Muscle of leg (tissue), 11 donors: ENCODE data around the gene CFAP221. TPM values are rescaled to one million over a fixed set of nuclear protein-coding genes. Genes with fewer than 3 reads are reported as not detected.

Experiments
- DNase-seq: peaks from one replicate; pipeline ENCODE4 v3.0.0; 2013
- H3K27ac ChIP-seq: one replicate; pipeline ENCODE4 v1.5.1; 2013; ENCODE audit warnings: mild to moderate bottlenecking, low read length, control low read depth
- H3K27me3 ChIP-seq: one replicate; pipeline ENCODE4 v1.6.1; 2013; ENCODE audit warnings: low read length; ENCODE audit not compliant: control insufficient read depth, insufficient read depth
- H3K36me3 ChIP-seq: one replicate; pipeline ENCODE4 v1.6.1; 2013; ENCODE audit warnings: low read length; ENCODE audit not compliant: control insufficient read depth, insufficient read depth
- H3K4me1 ChIP-seq: one replicate; pipeline ENCODE4 v1.6.1; 2013; ENCODE audit warnings: low read length; ENCODE audit not compliant: control insufficient read depth, insufficient read depth
- H3K4me3 ChIP-seq: one replicate; pipeline ENCODE4 v1.5.1; 2013; ENCODE audit warnings: low read length, control low read depth
- H3K9me3 ChIP-seq: replicated peaks from 2 replicates; pipeline ENCODE4 v1.6.1; 2013; ENCODE audit warnings: low read depth, low read length; ENCODE audit not compliant: control insufficient read depth
- WGBS: methylation state at CpG from one replicate; pipeline ENCODE4 v1.1.5; 2013; ENCODE audit warnings: missing lambda C conversion rate; ENCODE audit not compliant: insufficient coverage; 5-methylcytosine and 5-hydroxymethylcytosine counted together
- polyA plus RNA-seq, 8 donors: library from polyadenylated mRNA; unstranded; fragments of 120-200 nt; gene quantifications; one replicate each; pipeline versions ENCODE4 v1.2.1 to v1.2.3, GENCODE V29; 2013; ENCODE audit warnings: inconsistent platforms in 1 of 8, low replicate concordance in 1 of 8; ENCODE audit not compliant: insufficient read length in 8 of 8, insufficient read depth in 1 of 8
- total RNA-seq: library from RNA; stranded (reverse); fragments of 120-200 nt; gene quantifications from one replicate; pipeline ENCODE4 v1.2.4, GENCODE V29; 2013

CFAP221 gene
- total and polyA plus RNA-seq, 9 donors = 0.22 to 4.2 (median 0.63) TPM

DNA sequence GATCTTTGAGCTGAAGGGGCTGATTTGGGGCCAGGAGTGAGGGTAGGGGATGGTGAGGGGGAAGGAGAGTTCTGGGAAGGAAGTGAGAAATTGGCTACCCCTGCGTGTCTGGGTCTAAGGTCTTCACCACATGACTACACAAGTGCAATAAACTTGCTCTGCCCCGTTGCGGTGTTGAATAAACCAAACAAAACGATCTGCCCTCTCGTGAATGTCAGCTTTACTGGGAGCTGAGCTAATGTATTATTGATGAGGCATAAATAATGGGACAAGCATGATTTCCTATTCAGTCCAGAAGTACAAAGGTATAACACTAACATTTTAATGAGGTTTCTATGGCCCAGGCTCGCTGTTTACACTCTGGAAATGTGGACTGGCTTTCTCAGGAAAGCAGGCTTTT lies 8.0 kb upstream of the CFAP221 start:
- Histone ChIP-seq H3K4me3 (no peak overlapping the region), H3K27ac (no peak overlapping the region), H3K36me3 (no peaks in the 10 kb centered on the region), H3K9me3 (peaks cover 4% of the 10 kb centered on the region), H3K27me3 (peaks cover 6% of the 10 kb centered on the region), H3K4me1 (no peaks in the 10 kb centered on the region)
- WGBS = no CpG with 5 or more reads among the region's 6 CpGs
- no peak for DNase-seq

DNA sequence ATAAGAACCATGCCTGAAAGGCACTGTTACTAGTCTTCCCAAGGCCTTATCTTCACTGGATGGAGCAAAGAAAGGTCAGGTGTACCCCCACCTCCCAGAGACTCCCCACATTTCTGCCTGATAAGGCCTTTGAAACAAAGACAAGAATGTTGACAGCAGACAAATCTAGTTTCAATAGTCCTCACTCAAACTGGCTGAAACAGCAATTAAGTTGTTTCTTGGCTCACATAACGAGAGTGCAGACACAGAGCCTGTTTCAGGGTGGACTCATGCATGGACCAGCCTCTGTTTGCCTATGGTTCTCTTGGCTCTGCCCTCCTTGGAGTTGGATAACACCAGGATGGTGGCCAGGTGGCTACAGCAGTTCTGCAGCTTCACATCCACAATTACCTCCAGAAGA lies 7.5 kb upstream of the CFAP221 start:
- Histone ChIP-seq H3K27ac (no peak overlapping the region), H3K4me1 (no peaks in the 10 kb centered on the region), H3K9me3 (peaks cover 4% of the 10 kb centered on the region), H3K4me3 (no peak overlapping the region), H3K36me3 (no peaks in the 10 kb centered on the region), H3K27me3 (peaks cover 6% of the 10 kb centered on the region)
- DNase-seq = no peak
- no CpG with 5 or more reads among the region's 1 CpG for WGBS

DNA sequence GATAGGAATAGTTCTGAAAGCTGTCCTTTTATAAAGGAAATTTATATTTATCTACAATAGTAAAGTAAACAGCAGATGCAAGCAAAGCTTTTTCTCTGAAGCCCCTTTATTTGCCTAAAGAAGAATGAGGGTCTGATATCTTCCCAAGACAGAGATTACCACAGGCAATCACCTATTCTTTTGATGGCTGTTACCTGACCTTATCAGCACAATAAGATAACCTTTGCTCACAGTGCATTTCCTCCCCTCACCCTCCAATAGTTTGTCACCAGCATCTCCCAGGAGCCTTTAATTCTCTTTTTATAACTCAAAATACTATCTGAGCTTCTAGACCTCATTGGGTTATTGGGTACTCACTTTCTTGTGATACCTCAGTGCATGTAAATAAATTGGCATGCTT lies 6.5 kb upstream of the CFAP221 start:
- Histone ChIP-seq H3K36me3 (no peaks in the 10 kb centered on the region), H3K27ac (no peak overlapping the region), H3K9me3 (peaks cover 4% of the 10 kb centered on the region), H3K4me1 (no peaks in the 10 kb centered on the region), H3K4me3 (no peak overlapping the region), H3K27me3 (peaks cover 6% of the 10 kb centered on the region)
- no peak for DNase-seq

DNA sequence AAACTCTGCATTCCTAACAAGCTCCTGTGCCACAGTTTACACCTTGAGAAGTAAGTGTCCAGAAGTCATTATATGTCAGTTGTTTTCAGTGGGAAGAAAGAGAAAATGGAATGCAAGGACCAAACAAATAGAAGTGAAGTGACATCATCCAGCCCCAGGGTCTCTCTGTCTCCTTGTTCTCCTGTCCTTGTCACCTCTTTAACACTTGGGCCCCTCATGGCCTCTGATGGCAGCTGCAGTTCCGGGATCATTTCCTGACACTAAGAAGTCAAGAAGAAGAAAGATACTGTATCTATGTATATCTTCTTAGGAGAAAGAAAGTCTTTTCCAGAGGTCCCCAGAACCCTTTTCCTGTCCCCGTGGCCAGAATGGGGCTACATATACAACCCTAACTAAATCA lies 2.8 kb upstream of the CFAP221 start:
- H3K27ac ChIP-seq = no peak overlapping the region
- H3K4me3 ChIP-seq = no peak overlapping the region
- H3K9me3 ChIP-seq = no peaks in the 10 kb centered on the region
- no peaks in the 10 kb centered on the region for H3K36me3 ChIP-seq
- peaks cover 13% of the 10 kb centered on the region for H3K27me3 ChIP-seq
- WGBS = no CpG with 5 or more reads among the region's 2 CpGs
- no peak for DNase-seq
- H3K4me1 ChIP-seq = peaks cover 4% of the 10 kb centered on the region

DNA sequence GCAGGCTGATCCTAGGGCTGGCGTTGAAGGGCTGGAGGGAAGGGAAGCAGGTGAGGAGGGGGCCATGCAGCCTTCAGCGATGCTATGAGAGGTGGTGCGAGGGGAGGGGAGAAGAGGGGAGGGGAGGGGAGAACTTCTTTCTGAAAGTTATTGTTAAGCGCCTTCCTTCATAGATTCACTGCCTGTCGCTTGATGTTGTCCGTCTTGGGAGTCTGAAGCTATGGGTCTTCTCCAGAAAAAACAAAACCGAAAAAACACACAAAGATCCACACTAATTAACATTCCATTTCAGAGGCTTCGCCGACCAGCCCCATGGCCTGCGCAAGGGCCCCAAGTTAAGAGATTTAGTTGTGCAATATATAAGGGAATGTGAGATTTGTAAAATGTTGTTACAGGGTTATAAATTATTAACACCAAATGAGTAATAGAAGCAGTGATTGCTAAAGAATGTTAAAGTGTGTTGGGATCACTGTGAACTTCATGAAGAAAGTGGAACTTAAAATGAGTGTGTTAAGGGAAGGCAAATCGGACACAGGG lies 758 bp downstream of the CFAP221 start:
- Histone ChIP-seq H3K27me3 (peaks cover 13% of the 10 kb centered on the region), H3K36me3 (no peaks in the 10 kb centered on the region), H3K27ac (no peak overlapping the region), H3K4me3 (peak overlapping the region; percentile 43), H3K4me1 (peaks cover 4% of the 10 kb centered on the region), H3K9me3 (no peaks in the 10 kb centered on the region)
- DNase-seq = no peak
- 13% methylated on average over 1 of the region's 11 CpGs for WGBS

DNA sequence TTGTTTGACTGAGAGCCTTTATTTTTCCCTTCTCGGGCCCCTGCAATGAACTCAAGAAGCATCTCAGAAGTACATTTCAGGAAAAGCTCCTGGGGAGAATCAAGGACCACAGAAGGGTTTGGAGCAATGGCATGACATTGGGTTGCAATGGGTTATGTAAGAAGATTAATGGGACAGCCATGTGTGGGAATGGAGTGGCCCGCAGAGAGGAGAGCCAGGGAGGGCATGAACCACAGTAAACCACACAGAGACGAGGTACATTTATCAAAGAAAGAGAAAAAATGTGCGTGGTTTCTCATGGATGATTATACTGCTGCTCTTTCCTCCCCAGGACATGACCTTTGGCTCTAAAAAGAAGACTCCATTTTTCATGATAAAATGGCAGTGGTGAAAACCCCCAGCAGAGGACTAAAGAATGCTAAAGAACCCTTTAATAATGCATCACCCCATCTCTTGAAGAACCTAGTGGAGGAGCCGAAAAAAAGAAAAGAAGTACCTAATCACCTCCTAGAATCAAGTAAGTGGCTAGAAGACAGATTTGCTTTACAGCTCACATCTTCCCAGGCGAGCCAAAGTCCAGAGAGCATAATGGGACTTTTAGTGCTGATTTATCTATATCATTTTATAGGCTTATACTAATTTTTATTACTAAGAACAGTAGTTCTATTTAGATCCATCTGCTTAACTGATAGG lies 1.7 kb downstream of the CFAP221 start:
- no peak for DNase-seq
- Histone ChIP-seq H3K27ac (no peak overlapping the region), H3K36me3 (no peaks in the 10 kb centered on the region), H3K27me3 (peaks cover 7% of the 10 kb centered on the region), H3K4me1 (peaks cover 4% of the 10 kb centered on the region), H3K4me3 (no peak overlapping the region), H3K9me3 (no peaks in the 10 kb centered on the region)
- WGBS = 100% methylated on average over 1 of the region's 6 CpGs

DNA sequence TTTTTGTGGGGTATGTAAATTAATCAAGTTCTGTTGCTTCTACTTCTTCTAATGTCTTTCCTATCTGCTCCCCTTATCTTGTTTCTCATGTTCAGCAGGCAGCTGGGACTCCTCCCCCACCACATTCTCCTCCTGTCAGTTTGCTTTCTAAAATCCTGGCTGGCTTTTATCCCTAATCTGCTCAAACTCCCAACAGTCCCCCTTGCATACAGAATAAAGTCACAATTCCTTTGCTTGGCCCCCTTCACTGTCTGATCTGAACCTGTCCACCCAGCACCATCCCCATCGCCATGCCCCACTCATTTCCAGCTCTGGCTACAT lies 2.2 kb downstream of the CFAP221 start:
- peaks cover 7% of the 10 kb centered on the region for H3K27me3 ChIP-seq

DNA sequence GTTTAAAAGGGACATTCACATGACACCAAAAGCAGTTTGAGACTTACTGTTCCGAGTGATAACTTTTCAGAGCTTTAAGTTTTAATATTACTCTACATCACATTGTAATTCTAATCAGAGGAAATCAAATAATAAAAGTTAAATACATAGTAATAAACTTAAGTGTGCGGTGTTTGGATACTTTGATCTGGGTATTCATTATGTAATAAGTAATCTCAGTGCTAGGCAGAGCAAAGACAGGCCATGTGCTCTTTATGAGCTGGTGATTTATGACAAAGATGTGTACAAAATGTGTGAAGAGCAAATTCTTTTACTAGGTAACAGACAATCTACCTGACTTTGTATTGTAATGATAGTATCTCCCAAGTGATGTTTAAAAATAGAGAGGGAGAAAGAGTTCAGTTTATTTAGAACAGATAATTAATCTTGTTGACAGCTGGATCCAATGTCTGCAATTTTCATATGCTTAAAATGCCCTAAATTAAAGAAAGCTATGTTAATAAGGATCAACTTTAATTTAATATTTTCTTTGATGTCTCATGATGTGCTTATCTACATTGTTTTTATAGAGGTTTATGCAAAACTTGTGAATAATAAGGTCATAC lies 4.4 kb downstream of the CFAP221 start:
- no CpG with 5 or more reads among the region's 2 CpGs for WGBS
- H3K27ac ChIP-seq = no peak overlapping the region
- H3K9me3 ChIP-seq = no peaks in the 10 kb centered on the region
- no peak overlapping the region for H3K4me3 ChIP-seq
- H3K36me3 ChIP-seq = no peaks in the 10 kb centered on the region
- peaks cover 7% of the 10 kb centered on the region for H3K27me3 ChIP-seq
- peaks cover 4% of the 10 kb centered on the region for H3K4me1 ChIP-seq
- no peak for DNase-seq

More for the DNA sequence above, 2.2 kb downstream of the CFAP221 start:
- Histone ChIP-seq H3K27ac (no peak overlapping the region), H3K4me3 (no peak overlapping the region), H3K9me3 (no peaks in the 10 kb centered on the region), H3K36me3 (no peaks in the 10 kb centered on the region), H3K4me1 (peaks cover 4% of the 10 kb centered on the region)
- no peak for DNase-seq
- WGBS = 40% methylated on average over 1 of the region's 1 CpG

DNA sequence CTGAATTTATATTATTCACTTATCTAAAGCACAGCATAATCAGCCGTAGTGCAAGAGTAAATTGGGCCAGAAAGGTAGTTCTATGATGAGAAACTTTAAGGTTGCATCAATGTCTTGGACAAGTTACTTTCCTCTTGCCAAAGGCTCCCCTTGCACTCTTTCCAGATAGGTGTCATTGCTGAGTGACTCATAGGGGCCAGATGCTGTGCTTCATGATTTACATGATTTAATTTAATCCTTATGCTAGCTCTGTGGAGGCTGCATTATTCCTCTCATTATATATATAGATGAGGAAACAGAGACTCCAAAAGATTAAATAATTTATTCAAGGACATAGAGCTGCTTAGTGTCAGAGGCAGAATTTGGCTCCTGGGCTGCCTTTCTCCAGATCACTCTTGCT lies 5.0 kb downstream of the CFAP221 start:
- Histone ChIP-seq H3K4me1 (peaks cover 4% of the 10 kb centered on the region), H3K27me3 (peaks cover 4% of the 10 kb centered on the region), H3K9me3 (no peaks in the 10 kb centered on the region), H3K4me3 (no peak overlapping the region), H3K27ac (no peak overlapping the region), H3K36me3 (no peaks in the 10 kb centered on the region)
- no CpG with 5 or more reads among the region's 1 CpG for WGBS
- no peak for DNase-seq

DNA sequence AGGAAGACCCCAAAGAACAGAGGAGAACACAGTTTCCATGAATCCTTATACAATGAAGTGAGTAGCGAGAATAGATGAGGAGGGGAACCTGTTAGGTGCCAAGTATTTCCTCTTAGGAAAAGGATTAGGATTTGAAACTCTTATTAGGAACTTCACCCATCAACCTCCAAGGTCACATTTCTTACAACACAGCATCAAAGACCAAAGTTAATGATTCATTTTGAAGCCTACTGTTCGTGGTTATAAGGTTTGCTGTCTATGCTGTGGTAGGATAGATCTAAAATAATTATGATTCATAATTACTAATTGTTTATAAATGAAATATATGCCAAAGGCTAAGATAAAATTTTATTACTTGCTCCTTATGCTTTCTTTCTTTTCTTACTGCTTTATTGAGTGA lies 6.1 kb downstream of the CFAP221 start:
- Histone ChIP-seq H3K27ac (no peak overlapping the region), H3K36me3 (no peaks in the 10 kb centered on the region), H3K4me1 (no peaks in the 10 kb centered on the region), H3K4me3 (no peak overlapping the region), H3K9me3 (no peaks in the 10 kb centered on the region), H3K27me3 (no peaks in the 10 kb centered on the region)
- no CpG with 5 or more reads among the region's 2 CpGs for WGBS
- DNase-seq = no peak
